GM19099 (cell line): ENCODE data around the gene PCF11.

ENCODE experiments used
- POLR2A ChIP-seq: IDR thresholded peaks from 3 replicates; pipeline ENCODE4 v1.6.1; 2011; ENCODE audit warnings: low read depth; ENCODE audit not compliant: insufficient read length; ENCODE audit errors: extremely low read depth

PCF11 gene

GRCh38 chr11:83140691-83141455, 16.1 kb upstream of the PCF11 start:
- no peak for TF ChIP-seq POLR2A

- no peak for TF ChIP-seq POLR2A
Observed at GRCh38 chr11:83147895-83148294, 9.0 kb upstream of the PCF11 start.

- no peak for TF ChIP-seq POLR2A
Observed at GRCh38 chr11:83150450-83150849, 6.5 kb upstream of the PCF11 start.

GRCh38 chr11:83151274-83151977, 5.5 kb upstream of the PCF11 start:
- no peak for TF ChIP-seq POLR2A

GRCh38 chr11:83152264-83152663, 4.7 kb upstream of the PCF11 start:
- no peak for TF ChIP-seq POLR2A

- TF ChIP-seq POLR2A, result no peak
Observed at GRCh38 chr11:83153764-83154163, 3.2 kb upstream of the PCF11 start.

DNA sequence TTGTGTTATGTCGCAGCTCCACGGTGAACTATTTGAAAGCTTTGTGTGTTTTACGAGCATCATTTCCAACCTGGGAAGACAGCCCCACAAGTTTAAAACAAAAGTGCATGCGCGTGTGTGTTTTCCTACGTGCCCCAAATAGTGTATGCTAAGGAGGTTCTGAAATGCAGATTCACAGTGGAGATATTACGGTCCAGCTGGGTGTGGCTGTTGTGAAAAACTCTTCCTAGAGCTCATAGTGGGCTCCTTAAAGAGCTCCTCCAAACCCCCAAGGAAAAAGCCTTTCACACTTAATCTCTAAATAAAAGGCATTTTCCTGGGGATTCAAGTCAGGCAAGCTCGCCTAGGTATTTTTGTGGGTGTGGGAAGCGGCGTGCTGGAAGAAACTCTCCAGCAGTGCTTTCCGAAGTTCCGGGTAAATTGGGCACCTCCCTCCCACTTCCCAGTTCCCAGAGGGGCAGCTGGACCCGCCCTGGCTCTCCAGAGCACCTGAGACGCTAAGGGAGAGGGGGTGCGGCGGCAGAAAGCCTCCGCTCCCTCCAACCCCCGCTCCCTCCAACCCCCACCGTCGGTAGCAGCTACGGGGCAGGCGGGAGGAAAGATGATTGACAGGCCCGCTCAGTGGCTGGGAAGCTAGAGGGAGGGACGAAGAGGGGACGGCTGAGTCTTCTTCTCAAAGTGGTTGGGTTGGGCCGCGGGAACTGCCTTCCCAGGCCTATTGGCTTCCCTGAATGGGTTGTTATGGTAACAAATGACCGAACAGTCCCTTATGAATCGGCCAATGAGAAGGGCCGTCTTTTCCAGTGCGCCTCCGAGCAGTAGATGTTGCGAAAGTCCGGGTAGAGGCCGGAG, 561 bp upstream of the PCF11 start:
- peak; percentile 52 for TF ChIP-seq POLR2A

DNA sequence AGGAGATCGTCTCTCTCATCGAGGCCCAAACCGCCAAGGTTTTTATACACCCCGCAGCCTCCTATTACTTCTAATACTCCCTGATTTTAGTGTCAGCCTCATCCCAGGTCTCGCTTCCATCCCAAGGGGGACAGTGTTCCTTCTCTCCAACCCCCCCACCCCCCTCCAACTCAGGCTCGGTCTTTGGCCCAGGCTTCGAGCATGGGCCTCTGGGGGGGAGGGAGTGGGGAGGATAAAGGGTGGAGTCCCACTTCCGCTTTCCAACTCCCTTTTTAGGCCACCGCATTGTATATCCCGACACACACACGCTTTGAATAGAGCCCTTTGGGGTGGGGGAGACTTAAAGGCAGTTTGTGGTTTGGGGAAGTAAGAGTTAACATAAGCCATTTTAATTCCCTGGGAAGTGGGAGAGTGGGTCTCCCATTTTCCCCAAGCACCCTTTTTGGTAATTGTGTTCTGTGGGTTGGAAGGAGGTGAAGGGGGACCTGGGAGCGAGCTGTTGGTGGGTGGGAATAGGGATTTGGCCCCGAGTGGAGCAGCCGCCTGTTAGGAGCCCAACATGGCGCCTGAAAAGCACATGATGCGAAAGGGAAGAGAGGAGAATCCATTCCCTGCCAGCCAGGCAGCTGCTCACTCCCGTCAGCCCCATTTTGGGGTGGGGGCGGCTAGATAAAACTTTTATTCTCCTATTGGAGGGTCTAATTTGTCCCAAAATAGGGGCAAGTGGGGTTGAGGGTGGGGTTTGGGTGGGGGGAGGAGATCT, 844 bp downstream of the PCF11 start:
- peak; percentile 20 for TF ChIP-seq POLR2A

DNA sequence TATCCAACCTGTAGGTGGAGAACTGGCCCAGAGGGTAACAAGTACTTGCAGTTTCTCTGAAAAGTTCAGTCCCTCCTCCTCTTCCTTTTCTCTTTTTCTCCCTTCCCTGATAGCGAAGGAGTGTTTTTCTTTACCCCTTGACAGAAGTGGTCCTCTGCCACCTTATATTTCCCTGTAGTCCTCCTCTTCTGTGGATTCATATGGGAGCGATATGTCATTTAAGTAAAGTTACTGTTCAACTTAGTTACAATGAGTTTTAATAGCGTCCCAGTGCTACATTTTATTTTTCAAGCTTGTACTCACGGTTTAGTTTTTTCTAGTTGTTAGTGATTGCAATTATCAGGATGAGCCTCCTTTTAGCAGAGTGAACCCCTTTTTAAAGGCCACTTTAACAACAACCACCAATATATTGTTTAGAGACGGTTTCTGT, 1.4 kb downstream of the PCF11 start:
- no peak for TF ChIP-seq POLR2A

DNA sequence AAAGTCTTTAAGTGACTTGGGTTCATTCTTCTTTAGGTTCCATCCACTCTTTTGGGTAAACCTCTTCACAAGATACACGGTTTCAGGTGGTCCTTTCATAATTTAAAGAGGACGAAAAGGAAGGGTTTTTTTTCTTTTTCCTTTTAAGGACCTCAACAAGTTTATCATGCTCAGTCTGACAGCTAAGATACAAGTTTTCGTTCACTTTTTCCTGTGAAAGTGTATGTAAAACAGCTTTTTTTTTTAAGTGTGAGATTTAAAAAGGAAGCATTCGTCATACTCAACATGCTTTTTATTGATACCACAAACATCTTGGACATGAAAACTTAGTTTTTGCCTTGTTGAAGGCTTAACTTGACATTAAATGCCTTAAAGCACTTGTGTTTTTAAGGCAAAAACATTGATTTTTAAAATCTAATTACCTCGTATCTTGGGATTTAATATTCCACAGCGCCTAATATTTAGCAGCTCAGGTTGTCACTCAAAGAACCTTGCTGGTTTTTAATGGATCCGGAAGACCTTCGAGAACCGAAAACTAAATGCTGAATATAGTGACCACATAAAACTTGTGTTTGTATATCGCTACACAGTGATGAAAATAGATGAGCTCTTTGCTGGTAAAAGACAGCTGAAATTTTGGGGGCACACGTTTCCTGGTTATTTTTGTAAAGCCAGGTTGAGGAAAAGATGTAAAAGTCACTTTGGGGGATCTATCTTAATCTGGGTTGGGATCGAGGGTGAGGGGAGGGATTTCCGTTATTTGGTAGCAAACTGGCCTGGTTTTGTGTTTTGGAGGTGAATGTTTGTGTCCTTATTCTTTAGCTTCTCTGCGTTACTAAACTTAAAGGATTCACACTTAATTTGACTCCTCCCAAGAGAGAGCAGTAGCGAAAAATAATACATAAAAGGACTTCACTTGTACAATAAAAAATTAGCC, 2.3 kb downstream of the PCF11 start:
- no peak for TF ChIP-seq POLR2A

- no peak for TF ChIP-seq POLR2A
Observed at GRCh38 chr11:83159902-83160865, 3.3 kb downstream of the PCF11 start.

GRCh38 chr11:83161610-83162199, 4.8 kb downstream of the PCF11 start:
- TF ChIP-seq POLR2A, result no peak

DNA sequence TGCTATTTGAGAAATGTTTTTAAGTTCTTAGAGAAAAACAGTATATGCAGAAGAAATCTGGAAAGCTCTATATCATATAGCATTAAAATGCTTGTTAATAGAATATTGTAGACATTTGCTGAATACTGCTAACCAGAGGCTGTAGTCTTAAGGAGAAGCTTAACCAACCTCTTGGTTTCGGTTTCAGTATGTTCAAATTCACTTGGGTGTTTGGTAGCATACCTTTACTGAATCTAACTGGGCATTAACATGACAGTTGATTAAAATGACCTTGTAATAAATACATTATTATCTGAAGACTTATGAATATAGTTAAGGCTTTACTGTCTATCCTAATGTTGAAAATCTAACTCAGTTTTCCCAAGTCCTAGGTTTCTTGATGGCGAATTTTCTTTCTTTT, 5.4 kb downstream of the PCF11 start:
- TF ChIP-seq POLR2A, result no peak
